Kidney epithelial cell (primary cell): Measurements from ENCODE around the gene DMP1. TPM values are rescaled to one million over a fixed set of nuclear protein-coding genes. Genes with fewer than 3 reads are reported as not detected.
"Not testable (repeated sequence)": the region's sequence is repeated elsewhere in the genome, so short reads cannot be mapped to it uniquely, and the experiment has no call there.

Source experiments
- DNase-seq: peaks from one replicate; pipeline ENCODE4 v3.0.0-alpha.2; 2010; ENCODE audit warnings: low read depth
- H3K27me3 ChIP-seq: 2 replicates; pipeline ENCODE4 v1.6.0; 2011; ENCODE audit warnings: low read length; ENCODE audit not compliant: control insufficient read depth, insufficient read depth
- H3K36me3 ChIP-seq: 2 replicates; pipeline ENCODE4 v1.5.1; 2011; ENCODE audit warnings: low read length; ENCODE audit not compliant: control insufficient read depth, insufficient read depth
- H3K4me3 ChIP-seq: 2 replicates; pipeline ENCODE4 v1.5.1; 2011; ENCODE audit warnings: low read depth, mild to moderate bottlenecking, control low read depth, low read length
- CTCF ChIP-seq: IDR thresholded peaks from 2 replicates; pipeline ENCODE4 v1.5.1; 2011; ENCODE audit warnings: mild to moderate bottlenecking, moderate library complexity, low read length, control low read depth, inconsistent platforms; ENCODE audit not compliant: insufficient read depth, poor library complexity, severe bottlenecking
- total RNA-seq: library from RNA; depleted of rRNA; stranded (reverse); fragments of >200 nt; gene quantifications from 2 replicates; pipeline ENCODE4 v1.2.3, GENCODE V29; 2015

The DMP1 gene
- total RNA-seq, 1 donor from 2014 or later, result not detected

GRCh38 chr4:87680271-87680670 lies 30.2 kb downstream of the DMP1 start:
- no peak for TF ChIP-seq CTCF
- Histone ChIP-seq H3K4me3 (no peak overlapping the region), H3K36me3 (no peaks in the 10 kb centered on the region), H3K27me3 (no peaks in the 10 kb centered on the region)
- DNase-seq, result no peak

- no peak for DNase-seq
- H3K27me3 ChIP-seq, result no peaks in the 10 kb centered on the region
- no peak for TF ChIP-seq CTCF
- H3K4me3 ChIP-seq, result no peak overlapping the region
- H3K36me3 ChIP-seq, result no peaks in the 10 kb centered on the region
These were observed 38.2 kb downstream of the DMP1 start for GRCh38 chr4:87688316-87688715.

GRCh38 chr4:87690947-87691346 lies 40.9 kb downstream of the DMP1 start:
- H3K4me3 ChIP-seq, DNase-seq, H3K27me3 ChIP-seq, H3K36me3 ChIP-seq: not testable (repeated sequence)

- not testable (repeated sequence) for H3K4me3 ChIP-seq, H3K27me3 ChIP-seq, DNase-seq, H3K36me3 ChIP-seq
These were observed 42.0 kb downstream of the DMP1 start for GRCh38 chr4:87692060-87692459.

GRCh38 chr4:87697272-87697671 lies 47.2 kb downstream of the DMP1 start:
- no peak overlapping the region for H3K4me3 ChIP-seq
- no peaks in the 10 kb centered on the region for H3K36me3 ChIP-seq
- no peaks in the 10 kb centered on the region for H3K27me3 ChIP-seq
- no peak for TF ChIP-seq CTCF
- DNase-seq, result no peak

- Histone ChIP-seq H3K4me3 (no peak overlapping the region), H3K27me3 (no peaks in the 10 kb centered on the region), H3K36me3 (no peaks in the 10 kb centered on the region)
- no peak for TF ChIP-seq CTCF
- no peak for DNase-seq
These were observed 47.9 kb downstream of the DMP1 start for GRCh38 chr4:87697945-87698344.

- Histone ChIP-seq H3K27me3 (no peaks in the 10 kb centered on the region), H3K36me3 (no peaks in the 10 kb centered on the region), H3K4me3 (no peak overlapping the region)
- no peak for TF ChIP-seq CTCF
- no peak for DNase-seq
These were observed 48.3 kb downstream of the DMP1 start for GRCh38 chr4:87698394-87698793.
